Activated gamma-delta T cell treated with Interleukin-2 at 50 U/mL for 16 hours (primary cell): ENCODE results near the gene IFNA6.
"Not testable (repeated sequence)": the region's sequence is repeated elsewhere in the genome, so short reads cannot be mapped to it uniquely, and the experiment has no call there.

Experiments
- DNase-seq: peaks from one replicate; pipeline ENCODE4 v3.0.0-alpha.2; 2020

The IFNA6 gene

GRCh38 chr9:21350787-21351186 is at the start of gene IFNA6:
Gene IFNA6 (minus strand): TSS chr9:21350887. CDS start chr9:21350887, 0 bp downstream.
- DNase-seq, result no peak

GRCh38 chr9:21399956-21400355 is 49.3 kb upstream of the IFNA6 start:
- no peak for DNase-seq

- no peak for DNase-seq
Measured at GRCh38 chr9:21398955-21399489, 48.3 kb upstream of the IFNA6 start.

- DNase-seq, result peak; percentile 55
Measured at GRCh38 chr9:21395778-21396717, 45.4 kb upstream of the IFNA6 start.

- DNase-seq, result no peak
Measured at GRCh38 chr9:21392270-21392669, 41.6 kb upstream of the IFNA6 start.

- DNase-seq, result no peak
Measured at GRCh38 chr9:21385131-21385670, 34.5 kb upstream of the IFNA6 start, which contains the start of gene IFNA2. Gene IFNA2 (minus strand): TSS chr9:21385398. CDS start chr9:21385329, 69 bp downstream.

GRCh38 chr9:21383627-21384026 is 32.9 kb upstream of the IFNA6 start:
- DNase-seq, result no peak

GRCh38 chr9:21381448-21382339 is 31.0 kb upstream of the IFNA6 start:
- no peak for DNase-seq

GRCh38 chr9:21371467-21371866 is 20.8 kb upstream of the IFNA6 start:
- DNase-seq, result not testable (repeated sequence)

- no peak for DNase-seq
Measured at GRCh38 chr9:21367957-21368356, 17.3 kb upstream of the IFNA6 start, which contains the start of gene IFNA13. Gene IFNA13 (minus strand): TSS chr9:21368057. CDS start chr9:21368010, 47 bp downstream.

- not testable (repeated sequence) for DNase-seq
Measured at GRCh38 chr9:21367169-21367568, 16.5 kb upstream of the IFNA6 start.

- DNase-seq, result no peak
Measured at GRCh38 chr9:21362287-21362686, 11.6 kb upstream of the IFNA6 start.

- DNase-seq, result no peak
Measured at GRCh38 chr9:21357479-21358460, 7.1 kb upstream of the IFNA6 start.

- no peak for DNase-seq
Measured at GRCh38 chr9:21348430-21348970, 2.2 kb downstream of the IFNA6 start.

GRCh38 chr9:21340735-21341134 is 10.0 kb downstream of the IFNA6 start:
- DNase-seq, result no peak

- DNase-seq, result no peak
Measured at GRCh38 chr9:21336457-21336856, 14.2 kb downstream of the IFNA6 start.

GRCh38 chr9:21334701-21335632 is 15.7 kb downstream of the IFNA6 start, which contains the start of gene KLHL9:
Gene KLHL9 (minus strand): TSS chr9:21335404. CDS start chr9:21334859, 545 bp downstream.
- DNase-seq, result peak; percentile 81

- DNase-seq, result no peak
Measured at GRCh38 chr9:21333226-21333625, 17.5 kb downstream of the IFNA6 start.

GRCh38 chr9:21331676-21332402 is 18.8 kb downstream of the IFNA6 start:
- no peak for DNase-seq
